NCI-H526 treated with DMSO at 0.1 percent for 48 hours (cell line): Measurements from ENCODE around the gene MSH5.
"Not testable (repeated sequence)": the region's sequence is repeated elsewhere in the genome, so short reads cannot be mapped to it uniquely, and the experiment has no call there.

ENCODE experiments used
- DNase-seq: peaks from one replicate; lab custom pipeline; 2025; lab: John Stamatoyannopoulos, UW

Gene MSH5

DNA sequence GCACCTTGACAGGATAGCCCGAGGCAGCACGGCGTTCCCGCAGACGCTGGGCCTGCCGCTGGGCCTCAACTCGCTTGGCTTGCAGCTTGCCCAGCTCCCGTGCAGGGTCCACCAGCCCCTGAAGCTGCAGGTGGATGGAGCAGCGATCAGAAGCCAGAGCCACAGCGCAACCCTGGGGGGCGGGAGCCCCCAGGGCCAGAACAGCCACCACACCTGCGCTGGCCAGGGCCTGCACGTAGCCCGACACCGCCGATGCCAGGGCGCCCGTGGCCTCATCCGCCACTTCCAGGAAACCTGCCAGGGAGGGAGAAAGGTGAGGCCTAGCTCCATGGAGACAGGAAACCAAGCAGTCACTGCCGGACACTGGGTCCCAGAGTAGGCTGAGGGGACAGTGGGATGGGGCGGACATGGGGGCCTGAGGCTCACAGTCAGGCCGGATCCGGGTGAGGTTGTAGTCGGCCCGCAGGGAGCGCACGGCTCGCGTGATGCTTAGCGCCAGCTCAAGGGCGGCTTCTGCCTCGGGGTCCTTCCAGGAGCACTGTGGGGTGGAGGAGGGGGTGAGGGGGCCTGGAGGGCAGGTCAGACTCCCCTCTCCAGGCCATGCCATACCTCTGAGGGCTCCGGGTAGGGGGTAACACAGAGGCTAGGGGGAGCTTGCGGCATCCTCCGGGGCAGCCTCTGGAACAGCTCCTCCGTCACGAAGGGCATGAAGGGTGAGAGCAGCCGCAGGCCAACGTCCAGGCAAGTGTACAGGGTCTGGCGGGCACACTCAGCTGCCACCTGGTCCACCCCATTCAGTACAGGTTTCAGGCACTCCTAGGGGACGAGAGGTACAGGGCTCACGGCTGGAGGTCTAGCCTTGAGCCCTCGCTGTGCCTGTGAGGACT is 39.4 kb downstream of the MSH5 start:
- DNase-seq = no peak

DNA sequence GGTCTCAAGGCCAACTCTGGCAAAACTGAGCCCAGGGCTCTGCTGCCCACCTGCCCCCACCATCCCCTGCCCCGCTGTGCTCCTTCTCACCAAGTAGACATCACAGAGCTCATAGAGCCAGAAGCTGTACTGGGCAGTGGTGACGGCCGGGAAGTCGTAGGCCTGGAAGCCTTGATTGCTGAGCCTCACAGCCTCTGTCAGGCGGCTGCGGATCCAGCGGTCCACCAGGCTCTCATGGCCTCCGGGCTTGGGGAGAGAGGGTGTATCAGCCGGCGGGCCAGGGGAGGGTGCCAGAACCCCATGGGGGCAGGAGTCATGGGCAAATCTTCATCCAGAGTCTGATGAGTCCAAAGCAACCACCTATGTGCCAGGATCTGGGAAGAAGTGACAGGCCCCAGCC is 40.1 kb downstream of the MSH5 start:
- no peak for DNase-seq

DNA sequence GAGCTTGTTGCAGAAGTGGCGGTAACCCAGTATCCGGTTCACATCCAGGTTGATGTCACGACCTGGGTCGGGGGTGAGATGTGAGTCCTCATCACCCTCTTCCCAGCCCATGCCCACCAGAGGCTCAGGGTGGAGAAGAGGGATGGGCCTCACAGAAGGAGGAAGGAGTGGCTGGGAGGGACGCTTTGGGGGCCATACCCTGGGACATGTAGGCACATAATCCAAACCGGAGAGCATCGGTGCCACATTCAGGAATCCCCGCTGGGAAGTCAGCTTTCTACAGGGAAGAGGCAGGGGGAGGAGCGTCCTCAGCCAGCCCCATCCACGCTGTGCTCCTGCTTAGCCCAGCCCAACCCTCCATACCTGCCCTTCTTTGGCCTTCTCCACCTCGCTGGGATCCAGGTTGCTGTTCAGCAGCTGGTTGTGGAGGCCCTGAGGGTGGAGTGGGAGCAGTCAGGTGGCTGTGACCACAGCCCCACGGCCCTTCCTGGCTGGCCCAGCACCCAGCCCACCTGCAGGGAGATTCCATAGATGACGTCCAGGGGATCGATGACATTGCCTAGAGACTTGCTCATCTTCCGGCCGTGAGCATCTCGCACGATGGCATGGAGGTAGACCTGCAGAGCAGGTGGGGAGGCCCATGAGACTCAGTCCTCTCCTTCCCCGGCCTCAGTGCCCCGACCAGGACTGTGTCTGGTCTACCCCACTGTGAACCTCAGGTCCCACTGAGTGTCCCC is 40.9 kb downstream of the MSH5 start:
- DNase-seq = no peak

DNA sequence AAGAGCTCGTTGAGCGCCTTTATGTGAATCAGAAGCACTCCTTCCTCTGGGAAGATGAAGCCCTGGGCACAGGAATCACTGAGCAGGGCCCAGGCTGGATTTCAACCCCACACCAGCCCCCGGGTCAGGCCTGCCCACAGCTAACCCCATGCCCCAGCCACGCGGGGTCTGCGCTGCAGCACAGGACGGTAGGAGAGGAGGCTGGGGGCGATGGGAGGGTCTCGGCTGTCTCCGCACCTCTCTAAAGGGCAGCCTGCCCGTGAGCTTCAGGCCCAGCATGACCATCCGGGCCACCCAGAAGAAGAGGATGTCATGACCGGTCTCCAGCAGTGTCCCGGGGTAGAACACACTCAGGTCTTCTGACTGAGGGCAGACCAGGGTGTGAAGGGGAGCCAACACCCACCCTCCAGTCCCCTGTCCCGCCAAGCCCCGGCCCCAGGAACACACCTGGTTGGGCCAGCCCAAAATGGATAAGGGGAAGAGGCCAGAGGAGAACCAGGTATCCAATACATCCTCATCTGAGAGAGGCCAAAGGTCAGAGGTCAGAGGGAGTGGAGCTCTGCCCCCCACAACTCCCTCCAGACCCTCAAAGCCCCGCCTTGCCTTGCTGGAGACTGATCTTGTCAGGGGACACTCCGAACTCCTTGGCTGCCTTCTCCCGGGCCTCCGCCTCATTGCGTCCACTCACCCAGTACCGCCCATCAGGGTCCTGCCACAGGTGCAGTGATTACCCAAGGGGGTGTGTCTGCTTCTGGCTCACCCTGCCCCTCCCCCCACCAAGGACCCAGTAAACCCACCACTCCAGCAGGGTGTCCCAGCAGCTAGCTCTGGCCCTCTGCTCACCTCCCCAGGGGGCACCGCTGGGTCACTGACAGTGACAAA is 41.7 kb downstream of the MSH5 start:
- DNase-seq = no peak

DNA sequence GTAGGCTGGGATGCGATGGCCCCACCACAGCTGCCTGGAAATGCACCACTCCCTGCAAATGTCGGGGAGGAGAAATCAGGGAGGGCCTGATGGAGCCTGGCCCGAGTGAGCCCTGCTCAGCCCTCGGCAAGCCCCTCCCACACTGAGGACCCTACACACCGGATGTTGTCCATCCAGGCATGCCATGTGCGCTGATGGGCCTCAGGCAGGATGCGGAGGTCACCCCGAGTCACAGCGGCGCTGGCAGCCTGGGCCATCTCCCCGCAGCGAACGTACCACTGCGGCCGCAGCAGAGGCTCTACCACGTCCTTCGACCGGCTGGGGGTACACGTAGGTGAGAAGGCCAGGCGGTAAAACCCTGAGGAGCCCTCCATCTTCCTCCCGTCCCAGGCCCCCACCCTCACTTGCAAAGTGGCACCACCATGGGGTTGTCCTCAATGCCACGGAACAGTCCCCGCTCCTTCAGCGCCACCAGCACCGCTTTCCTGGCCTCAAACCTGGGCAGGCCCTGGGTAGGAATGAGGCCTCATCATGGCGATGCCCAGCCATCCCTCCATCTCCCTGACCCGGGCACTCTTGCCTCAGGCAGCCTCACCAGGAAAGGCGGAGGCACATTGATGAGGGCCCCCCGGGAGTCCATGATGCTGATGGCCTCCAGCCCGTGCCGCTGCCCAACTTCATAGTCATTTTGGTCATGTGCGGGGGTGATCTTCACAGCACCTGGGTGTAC is 42.5 kb downstream of the MSH5 start:
- no peak for DNase-seq

DNA sequence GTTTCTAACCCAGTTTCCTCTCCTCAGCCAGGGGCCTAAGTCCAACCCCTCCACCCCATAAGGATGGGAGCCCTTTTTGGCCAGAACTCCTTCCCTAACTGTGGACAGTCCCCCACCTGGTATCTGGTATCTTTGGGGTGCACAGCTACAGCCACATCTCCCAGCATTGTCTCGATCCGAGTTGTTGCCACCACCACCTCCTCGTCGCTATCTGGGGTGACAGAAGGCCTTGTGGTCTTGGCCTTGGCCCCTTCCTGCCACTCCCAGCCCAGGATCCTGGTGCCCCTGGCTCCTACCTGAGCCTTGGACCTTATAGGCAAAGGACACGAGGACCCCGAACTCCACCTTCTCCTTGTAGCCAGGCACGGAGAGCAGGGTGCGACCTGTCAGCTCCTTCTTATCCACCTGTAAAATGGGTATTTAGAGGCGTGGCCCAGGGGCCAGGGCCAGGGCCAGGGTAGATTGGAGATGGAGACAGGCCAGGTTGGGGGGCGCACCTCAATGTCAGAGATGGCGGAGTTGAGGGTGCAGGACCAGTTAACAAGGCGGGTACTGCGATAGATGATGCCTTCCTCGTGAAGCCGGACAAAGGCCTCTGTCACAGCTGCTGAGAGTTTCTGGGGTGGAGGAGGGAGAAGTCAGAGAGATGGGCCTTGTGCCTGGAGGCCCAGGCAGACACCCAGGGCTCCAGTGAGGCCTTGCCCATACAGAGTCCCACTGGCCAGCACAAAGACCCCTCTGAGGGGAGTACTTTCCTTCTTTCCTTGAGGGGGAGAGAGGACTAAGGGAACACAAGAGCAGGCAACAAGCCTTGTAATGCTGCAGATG is 44.5 kb downstream of the MSH5 start:
- DNase-seq = no peak

DNA sequence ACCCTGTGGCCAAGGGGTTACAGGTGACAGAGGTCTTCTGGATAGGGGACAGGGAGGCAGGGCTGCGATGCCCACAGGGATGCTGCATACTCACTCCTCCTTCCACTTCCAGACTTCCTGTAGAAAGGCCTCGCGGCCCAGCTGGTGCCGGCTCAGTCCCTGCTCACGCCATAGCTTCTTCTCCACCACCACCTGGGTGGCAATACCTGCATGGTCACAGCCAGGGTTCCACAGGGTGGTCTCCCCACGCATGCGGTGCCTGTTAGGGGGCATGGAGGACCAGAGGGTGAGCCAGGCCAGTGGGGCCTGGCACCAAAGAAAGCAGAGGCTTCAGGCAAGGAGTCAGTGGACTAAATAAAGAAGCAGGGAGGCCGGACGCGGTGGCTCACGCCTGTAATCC is 45.7 kb downstream of the MSH5 start:
- no peak for DNase-seq

DNA sequence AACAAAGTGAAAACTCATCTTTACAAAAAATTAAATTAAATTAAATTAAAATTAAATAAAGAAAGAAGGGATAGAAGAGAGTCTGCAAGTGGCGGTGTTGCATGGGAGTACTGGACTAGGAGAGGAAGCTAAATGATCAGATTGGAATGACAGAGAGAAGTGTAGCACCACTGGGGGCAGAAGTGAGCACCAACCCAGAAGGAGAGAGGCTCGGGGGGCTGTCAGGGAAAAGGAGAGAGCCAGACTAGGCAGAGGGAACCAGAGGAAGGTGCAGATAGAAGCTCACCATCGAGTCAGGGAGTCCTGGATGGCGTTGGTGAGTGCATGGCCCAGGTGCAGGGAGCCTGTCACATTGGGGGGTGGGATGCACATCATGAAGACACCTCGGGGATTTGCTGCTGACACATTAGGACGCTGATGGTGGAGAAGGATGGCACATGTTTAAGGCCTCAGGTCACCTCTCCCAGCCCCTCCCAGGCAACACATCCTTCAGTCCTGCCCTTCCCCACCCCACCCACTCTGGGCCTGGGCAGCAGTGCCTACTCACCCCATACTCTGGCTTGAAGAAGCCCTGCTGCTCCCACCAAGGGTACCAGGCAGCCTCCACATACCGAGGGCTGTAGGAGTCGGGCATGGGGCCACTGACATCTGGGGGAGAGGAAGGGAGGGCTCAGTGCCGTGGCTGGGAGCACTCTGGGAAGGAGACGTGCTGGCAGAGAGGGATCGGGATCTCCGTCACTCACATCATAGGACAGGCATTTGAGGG is 51.7 kb downstream of the MSH5 start:
- DNase-seq = peak; percentile 5

DNA sequence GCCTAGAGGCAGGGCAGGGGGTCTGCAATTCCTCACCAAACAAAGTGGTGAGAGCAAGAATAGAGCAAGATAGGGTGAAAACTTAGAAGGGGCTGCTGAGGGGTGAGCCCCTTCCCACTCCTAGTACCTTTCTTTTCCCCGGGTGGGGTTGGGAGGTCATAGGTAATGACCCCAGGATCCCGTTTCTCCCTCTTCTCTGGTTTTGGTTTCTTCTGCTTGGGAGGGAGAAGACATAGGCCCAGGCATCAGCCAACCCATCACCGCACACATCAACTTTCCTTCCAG is 52.2 kb downstream of the MSH5 start:
- DNase-seq = no peak

DNA sequence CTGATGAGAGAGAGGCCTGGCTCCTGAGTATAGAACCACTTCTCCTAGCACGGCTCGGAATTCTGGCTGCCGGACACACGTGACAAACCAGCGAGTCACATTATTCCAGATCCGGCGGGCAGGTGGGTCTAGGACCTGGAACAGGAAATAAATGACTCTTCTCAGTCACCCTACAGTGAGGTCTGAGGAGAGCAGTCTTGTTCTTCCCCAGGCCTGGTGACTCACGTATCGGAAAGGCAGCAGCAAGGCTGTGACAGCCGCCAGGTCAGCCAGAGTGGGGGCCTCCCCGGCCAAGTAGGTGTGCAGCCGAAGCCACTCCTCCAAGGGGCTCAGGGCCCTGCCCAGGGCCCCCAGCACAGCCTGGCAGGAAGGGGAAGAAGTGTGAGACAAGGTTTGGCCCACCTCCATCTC is 53.0 kb downstream of the MSH5 start:
- DNase-seq = no peak

DNA sequence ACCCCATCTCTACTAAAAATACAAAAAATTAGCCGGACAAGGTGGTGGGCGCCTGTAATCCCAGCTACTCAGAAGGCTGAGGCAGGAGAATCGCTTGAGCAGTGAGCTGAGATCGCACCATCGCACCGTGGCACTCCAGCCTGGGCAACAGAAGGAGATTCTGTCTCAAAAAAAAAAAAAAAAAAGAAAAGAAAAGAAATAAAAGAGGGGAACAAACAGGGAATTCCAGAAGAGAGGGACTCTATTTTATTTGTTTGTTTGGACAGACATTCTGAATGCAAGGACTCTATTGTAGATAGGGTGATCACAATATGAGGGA is 54.1 kb downstream of the MSH5 start:
- not testable (repeated sequence) for DNase-seq

DNA sequence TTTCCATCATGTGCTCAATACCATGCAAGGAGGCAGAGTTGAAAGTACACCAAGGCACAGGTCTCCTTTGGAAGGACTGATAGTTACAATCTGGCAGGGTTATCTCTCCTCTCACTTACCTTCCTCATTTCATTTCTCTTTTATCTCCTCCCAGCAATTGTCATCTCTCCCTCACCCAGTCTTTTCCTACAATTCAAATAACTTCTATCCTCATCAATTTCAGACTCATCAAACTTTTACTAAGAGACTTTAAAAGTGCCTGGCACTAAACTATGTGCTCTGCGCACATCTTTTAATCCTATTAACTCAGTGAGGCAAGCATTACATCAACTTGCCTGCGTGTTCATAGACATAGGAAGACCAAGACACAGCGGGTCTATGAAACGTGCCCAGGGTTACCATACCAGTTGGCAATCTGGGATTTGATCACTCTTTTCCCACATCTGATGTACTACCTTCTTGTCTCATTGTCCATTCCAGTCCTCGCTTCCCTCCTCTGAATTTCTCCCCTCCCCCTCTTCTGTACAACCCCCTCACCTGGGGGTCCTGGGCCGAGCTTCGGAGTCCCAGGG is 54.6 kb downstream of the MSH5 start:
- DNase-seq = no peak

DNA sequence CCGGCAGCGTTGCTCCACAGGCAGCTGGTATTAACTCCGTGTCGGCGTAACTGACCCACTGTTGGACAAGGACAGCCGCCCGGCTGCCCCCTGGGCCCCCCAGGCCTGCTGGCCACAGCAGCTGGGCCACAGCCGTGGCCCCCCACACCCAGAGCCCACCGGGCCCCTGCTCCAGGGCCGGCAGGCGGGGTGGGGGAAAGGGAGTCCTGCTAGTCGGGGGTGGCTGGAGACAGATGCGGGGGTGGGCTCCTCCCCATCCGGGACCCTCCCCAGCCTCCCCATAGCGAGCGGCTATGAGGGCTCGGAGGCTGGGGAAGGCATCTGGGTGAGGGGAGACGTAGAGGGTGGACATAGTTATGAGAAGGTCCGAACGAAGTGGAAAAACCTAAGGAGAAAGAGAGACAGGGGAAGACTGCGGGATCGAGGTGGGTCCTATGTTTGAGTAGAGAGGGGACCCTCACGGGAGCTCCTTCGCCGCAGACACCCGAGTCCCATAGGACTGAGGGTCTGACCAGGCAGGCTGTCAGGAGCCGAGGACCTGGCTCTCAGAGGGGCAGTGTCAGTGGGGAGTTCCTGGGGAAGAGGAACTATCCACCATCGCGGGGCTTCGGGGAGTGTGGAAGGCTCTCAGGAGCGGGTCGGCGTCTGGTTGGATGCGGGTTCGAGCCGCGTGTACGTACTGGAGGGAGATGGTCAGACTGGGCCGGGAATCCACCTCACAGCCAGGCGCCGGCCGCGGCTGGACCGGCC is 55.2 kb downstream of the MSH5 start:
- no peak for DNase-seq

DNA sequence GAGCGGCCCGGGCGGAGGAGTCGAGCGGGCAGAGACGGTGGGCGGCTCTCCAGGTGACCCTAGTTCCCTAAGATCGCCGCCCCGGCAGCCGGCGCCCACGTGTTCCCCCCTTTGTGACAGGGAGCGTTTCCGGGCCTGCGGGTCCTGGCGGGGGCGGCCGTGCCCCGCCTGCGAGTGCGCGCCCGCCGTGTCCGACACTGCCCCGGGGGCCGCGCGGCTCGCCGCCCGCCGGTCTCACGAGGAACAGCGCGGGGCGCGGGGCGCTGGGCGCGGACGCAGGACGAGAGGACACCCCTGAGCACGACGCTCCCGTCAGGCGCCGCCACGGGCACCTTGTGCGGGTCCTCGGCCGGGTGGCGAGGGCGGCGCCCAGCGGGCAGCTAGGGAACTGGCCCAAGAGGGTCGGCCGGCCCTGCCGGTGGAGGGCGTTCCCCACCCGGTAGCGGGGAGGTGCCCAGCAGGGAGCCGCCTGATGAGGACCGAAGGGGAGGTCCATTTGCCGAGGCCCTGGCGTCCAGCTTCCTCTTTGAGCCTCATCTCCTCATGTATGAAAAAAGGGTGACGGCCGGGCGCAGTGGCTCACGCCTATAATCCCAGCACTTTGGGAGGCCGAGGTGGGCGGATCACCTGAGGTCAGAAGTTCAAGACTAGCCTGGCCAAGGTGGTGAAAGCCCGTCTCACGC is 56.0 kb downstream of the MSH5 start, which contains the start of gene VARS1:
VARS1 (minus strand) TSS at position 137 of the 683 bp plus-strand sequence. CDS start 535 bp downstream, outside the sequence.
- peak; percentile 74 for DNase-seq

DNA sequence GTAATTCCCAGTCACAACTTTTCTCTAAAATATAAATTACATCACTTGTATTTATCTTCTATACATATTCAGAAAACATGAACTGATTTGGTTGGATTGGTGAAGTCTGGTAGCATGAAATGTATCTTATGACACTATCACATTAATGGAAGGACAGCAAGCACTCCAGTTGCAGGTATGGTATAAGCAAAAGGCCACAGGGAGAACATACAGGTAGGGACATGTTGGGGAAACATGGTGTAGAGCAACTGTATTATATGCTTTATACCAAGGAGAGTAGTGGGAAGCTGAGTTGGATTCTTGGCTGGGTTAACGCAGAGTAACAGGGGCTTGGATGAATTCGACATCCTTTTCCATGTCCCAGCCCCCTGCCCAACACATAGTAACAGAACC is 57.2 kb downstream of the MSH5 start:
- DNase-seq = no peak

DNA sequence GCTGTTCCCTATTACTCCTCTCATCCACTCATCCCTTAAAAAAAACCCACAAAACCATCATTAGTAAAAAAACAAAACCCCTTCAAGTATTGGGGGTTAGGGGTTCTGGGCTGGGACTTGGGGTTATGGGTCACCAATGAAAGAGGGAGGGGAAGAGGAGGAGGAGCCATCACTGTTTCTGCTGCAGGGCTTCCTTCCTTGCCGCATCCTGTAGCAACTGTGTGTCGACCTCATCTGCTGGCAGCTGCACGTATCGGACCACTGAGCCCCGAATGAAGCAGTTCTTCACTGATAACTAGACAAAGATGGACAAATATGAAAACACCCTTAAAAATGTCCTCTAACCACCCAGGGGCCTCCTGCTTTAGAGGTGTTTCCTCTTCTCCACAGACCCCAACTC is 57.8 kb downstream of the MSH5 start:
- no peak for DNase-seq

DNA sequence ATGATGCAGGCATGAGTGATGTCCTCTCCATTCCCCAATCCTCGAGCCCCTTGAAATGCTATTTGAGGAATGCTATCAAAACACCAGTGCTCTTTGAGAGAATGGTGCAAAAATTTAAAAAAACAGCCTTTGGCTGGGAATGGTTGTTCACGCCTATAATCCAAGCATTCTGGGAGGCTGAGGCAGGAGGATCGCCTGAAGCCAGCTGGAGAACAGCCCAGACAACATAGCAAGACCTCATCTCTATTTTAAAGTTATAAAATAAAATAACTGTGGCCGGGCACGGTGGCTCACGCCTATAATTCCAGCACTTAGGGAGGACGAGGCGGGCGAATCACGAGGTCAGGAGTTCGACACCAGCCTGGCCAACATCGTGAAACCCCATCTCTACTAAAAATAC is 60.0 kb downstream of the MSH5 start:
- DNase-seq = no peak
